NCI-H774 (cell line): ENCODE results near the gene DPF1.
"Not testable (repeated sequence)": the region's sequence is repeated elsewhere in the genome, so short reads cannot be mapped to it uniquely, and the experiment has no call there.

Source experiments
- DNase-seq: peaks from one replicate; lab custom pipeline; 2025; lab: John Stamatoyannopoulos, UW

DPF1 gene

DNA sequence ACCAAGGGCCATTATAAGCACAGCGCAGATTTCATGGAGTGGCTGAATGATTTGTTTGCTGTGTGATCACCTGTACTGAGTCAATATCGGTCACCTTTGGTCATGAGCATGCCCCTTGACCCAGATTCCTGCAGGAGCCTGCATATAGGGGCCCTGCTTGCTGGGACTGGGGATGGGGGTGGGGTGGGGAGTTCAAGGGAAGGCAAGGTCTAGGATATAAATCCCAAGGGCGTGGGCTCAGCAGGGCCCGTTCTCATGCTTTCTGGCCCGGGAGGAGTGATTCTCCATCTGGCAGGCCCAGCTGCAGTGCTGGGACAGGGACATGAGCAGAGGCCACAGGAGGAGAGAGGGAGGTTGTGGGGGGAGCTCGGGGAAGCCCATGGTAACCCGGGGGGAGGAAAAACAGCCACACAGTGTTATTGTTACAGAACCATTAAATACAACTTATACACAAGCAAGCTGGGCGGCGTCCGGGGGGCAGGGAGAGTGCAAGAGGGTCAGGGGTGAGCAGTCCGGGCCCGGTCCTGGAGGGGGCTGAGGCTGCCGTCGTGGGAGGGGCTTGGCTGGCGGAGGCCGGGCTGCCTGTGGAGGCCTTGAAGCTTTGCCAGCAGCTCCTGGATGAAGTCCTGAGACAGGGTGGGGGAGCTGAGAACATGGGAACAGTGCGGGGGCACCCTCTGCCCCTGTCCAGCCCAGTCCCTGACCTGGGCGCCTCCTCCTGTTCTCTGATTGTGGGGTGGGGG lies 27.0 kb upstream of the DPF1 start:
- no peak for DNase-seq

DNA sequence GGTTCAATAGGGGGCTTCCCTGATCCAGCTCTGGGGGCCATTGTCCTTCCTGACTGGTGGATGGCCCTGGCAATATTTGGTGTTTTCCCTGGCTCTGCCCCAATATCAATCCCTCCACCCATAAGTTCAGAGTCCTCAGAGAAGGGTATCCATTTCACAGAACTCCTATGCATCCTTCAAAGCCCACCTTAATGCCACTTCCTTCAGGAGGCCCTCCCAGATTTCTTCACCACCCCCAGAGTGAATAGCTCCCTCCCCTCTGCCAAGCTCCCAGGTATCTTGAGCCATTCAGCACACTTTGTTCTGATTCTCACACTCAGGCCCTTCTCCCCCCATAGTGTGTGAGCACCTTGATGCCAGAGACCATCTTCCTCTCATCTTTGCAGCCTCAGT lies 26.4 kb upstream of the DPF1 start:
- DNase-seq: no peak

DNA sequence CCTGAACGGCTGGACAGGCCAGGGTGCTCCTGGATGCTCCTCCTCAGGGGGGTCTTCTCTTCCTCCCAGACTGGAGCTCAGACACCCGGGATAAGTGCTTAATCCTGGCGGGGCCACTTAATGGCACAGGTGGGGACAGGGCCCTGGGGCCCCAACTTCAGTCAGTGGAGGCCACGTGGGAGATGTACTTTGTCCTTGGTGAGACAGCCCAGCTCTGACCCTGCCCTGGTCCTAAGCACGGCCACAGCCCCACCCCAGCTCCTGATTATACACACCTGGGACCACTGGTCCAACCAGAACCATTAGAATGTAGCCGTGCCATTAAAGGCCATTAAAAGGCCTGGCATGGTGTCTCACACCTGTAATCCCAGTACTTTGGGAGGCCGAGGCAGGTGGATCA lies 24.4 kb upstream of the DPF1 start:
- no peak for DNase-seq

DNA sequence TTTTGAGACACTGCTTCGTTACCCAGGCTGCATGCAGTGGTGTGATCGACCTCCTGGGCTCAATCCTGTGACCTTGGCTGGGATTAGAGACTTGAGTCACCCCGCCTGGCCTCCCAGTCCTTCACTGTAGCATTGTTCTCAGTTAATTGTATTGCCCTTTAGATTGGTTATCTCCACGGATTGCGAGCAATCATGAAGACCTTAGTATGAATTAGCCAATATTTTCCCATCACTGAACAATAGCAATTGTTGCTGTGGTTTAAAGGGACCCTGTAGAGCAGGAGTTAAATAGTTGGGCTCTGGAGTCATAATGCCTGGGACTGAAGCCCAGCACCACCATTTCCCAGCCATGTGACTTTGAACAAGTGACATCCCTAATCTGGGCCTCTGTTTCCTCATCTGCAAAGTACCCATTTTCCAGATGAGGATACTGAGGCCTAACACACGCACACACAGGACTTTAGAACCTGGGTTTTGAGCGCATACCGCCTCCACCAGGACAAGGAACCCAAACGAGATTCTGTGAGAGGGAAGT lies 23.8 kb upstream of the DPF1 start:
- no peak for DNase-seq

- no peak for DNase-seq
Observed at GRCh38 chr19:38247126-38247525, 23.1 kb upstream of the DPF1 start.

DNA sequence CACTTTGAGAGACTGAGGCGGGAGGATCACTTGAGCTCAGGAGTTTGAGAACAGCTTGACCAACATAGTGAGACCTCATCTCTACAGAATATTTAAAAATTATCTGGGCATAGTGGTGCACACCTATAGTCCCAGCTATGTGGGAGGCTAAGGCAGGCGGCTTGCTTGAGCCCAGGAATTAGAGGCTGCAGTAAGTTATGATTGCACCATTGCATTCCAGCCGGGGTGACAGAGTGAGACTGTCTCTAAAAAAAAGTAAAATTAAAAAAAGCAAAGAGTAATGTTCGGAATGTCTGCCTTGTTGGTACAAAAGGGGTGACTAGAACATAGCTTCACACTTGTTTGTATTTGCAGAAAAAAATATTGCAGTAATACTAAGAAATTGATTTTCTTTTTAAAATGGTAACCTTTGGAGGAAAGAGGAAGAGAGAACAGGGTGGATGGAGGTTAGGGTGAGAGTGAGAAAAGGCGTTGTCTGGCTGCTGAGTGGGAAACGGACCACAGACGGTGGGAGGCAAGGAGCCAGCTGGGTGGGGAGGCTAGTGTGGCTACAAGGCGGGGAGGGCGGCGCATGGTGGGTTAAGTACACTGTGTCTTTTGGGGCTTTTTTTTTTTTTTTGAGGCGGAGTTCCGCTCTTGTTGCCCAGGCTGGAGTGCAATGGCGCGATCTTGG lies 21.9 kb upstream of the DPF1 start:
- DNase-seq: no peak

- no peak for DNase-seq
Observed at GRCh38 chr19:38243279-38243673, 19.3 kb upstream of the DPF1 start.

DNA sequence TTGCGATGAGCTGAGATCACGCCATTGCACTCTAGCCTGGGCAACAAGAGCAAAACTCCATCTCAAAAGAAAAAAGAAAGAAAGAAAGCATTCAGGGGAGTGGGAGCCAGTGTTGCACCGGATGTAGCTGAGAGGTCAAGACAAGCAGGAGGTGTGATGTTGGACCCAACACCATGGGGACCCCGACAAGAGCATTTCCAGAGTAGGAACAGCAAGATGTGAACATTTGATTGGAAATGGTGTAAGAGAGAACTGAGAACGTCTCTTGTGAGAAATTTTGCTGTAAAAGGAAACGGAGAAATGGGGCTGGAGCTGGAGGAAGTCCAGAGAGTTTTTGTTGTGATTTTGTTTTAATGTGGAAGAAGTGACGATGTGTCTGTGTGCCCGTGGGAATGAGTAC lies 15.8 kb upstream of the DPF1 start:
- no peak for DNase-seq

- no peak for DNase-seq
Observed at GRCh38 chr19:38234615-38235014, 10.6 kb upstream of the DPF1 start.

DNA sequence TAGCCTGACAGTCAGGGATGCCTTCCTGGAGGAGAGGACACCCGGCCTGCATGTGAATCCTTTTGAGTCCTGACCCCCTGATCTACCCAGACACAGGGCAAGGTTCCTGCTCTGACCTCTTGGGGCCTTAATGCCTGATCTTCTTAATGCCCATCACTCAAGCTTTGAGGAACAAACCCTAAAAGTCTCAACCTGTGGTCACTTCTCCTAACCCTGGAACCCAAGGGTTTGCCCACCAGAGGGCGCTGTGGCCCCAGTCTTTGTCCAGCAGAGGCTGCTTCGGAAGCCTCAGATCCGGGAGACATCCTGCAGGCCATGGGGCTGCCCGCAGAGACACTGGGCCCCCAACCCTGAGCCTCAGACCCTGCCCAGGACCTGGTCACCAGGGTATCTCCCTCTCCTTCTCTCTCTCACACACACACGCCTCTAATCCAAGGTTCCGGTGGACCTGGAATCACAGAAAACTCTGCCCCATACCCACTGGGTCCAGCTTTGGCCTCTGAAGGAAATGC lies 9.8 kb upstream of the DPF1 start:
- DNase-seq: peak; percentile 63

DNA sequence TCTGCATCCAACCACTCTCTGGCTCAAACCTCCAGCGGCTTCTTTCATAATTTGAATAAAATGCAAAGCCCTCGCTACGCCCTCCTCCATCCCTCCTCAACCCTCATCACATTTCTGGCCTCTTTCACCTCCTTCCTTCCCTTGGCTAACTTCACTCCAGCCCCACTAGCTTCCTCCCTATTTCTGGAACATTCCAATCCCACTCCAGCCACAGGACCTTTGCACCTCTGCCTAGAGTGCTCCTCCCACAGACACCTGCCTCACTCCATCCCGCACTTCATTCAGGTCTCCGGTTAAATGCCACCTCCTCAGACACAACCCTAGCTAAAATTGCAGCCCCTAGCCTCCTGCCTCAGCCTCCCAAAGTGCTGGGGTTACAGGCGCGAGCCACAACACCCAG lies 7.9 kb upstream of the DPF1 start:
- DNase-seq: no peak

- not testable (repeated sequence) for DNase-seq
Observed at GRCh38 chr19:38230506-38231133, 6.6 kb upstream of the DPF1 start.

DNA sequence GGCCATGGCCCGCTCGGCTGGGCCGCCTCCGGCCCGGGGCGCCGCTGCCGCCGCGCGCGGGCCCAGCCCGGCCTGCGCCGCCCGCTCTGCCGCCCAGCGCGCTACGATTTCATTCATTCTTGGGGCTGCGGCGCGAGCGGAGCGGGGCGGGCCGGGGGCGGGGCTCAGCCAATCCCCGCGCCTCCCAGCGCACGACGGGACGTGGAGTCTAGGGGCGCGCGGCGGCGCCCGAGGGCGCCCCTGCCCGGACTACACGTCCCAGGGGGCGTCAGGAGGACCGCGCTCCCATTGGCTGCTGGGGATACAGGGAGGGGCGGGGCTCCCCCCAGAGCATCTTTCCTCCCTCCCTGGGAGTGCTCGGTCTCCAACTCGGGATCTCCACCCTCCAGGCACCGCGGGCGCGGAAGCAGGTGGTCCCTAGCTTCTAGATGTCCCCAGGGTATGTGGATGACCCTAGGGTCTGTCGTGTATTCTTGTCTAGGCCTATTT lies 5.6 kb upstream of the DPF1 start:
- DNase-seq: peak; percentile 62

GRCh38 chr19:38228491-38229439 lies 4.7 kb upstream of the DPF1 start:
- no peak for DNase-seq

GRCh38 chr19:38228005-38228377 lies 4.0 kb upstream of the DPF1 start:
- DNase-seq: no peak

- DNase-seq: no peak
Observed at GRCh38 chr19:38227287-38228004, 3.4 kb upstream of the DPF1 start.

DNA sequence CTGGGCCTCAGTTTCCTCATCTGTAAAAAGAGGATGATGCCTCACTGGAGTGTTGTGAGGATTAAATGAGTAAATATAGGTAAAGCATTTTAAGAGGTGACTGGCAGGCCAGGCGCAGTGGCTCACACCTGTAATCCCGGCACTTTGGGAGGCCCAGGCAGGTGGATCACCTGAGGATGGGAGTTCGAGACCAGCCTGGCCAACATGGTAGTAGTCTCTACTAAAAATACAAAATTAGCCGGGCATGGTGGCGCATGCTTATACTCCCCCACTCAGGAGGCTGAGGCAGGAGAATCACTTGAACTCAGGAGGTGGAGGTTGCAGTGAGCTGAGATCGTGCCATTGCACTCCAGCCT lies 819 bp upstream of the DPF1 start:
- DNase-seq: not testable (repeated sequence)

- DNase-seq: no peak
Observed at GRCh38 chr19:38223617-38224013, 407 bp downstream of the DPF1 start.

- DNase-seq: no peak
Observed at GRCh38 chr19:38223119-38223523, 901 bp downstream of the DPF1 start.

DNA sequence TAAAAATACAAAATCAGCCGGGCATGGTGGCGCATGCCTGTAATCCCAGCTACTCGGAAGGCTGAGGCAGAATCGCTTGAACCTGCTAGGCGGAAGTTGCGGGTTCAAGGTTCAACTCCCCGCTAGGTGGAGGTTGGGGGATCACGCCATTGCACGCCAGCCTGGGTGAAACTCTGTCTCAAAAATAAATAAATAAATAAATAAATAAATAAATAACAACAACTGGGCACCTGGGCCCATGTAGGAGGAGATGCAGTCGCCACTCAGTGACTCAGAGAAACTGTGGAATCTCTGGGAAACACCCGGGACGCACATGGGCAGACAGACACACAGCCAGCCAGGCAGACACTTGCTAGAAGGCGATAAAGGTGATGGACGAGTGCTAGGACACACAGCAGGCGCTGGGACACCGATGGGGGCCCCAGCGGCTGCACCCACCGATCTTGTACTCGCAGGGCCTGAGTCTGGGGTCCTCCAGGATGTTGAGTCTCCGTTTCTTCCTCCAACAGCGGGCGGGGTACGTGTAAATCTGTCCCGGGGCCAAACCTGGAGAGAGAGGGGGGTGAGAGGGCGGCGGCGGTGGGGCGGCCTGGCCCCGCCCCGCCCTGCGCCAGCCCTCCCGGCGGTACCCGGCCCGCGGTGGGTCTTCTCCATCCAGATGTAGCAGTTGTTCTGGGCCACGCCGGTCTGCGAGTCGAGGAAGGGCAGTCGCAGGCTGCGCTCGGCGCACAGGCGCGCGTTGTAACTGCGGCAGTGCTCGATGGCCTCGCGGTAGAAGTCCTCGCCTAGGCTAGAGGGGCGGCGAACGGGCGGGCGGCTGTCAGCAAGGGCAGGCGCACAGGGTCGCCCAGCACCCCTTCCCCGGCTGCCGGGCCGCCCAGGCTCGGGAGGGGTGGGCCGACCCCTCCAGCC lies 1.8 kb downstream of the DPF1 start:
- DNase-seq: no peak
